Measurements from ENCODE around the gene DENND1A.

Gene DENND1A

GRCh38 chr9:123631862-123632261 is 298.1 kb downstream of the DENND1A start:
- DNase-seq (ENCODE audit: extremely low read depth in 1 of 2, low read depth in 1 of 2): no peak

GRCh38 chr9:123630233-123630632 is 299.7 kb downstream of the DENND1A start:
- DNase-seq (ENCODE audit: extremely low read depth in 1 of 2, low read depth in 1 of 2): no peak

- no peak for DNase-seq (ENCODE audit: extremely low read depth in 1 of 2, low read depth in 1 of 2)
These were observed 300.4 kb downstream of the DENND1A start for GRCh38 chr9:123629531-123629930.

GRCh38 chr9:123622711-123623241 is 307.1 kb downstream of the DENND1A start:
- DNase-seq (ENCODE audit: extremely low read depth in 1 of 2, low read depth in 1 of 2): no peak

- DNase-seq (ENCODE audit: extremely low read depth in 1 of 2, low read depth in 1 of 2): no peak
These were observed 309.7 kb downstream of the DENND1A start for GRCh38 chr9:123620239-123620638.

GRCh38 chr9:123617952-123618678 is 311.8 kb downstream of the DENND1A start:
- DNase-seq (ENCODE audit: extremely low read depth in 1 of 2, low read depth in 1 of 2): no peak

- no peak for DNase-seq (ENCODE audit: extremely low read depth in 1 of 2, low read depth in 1 of 2)
These were observed 312.6 kb downstream of the DENND1A start for GRCh38 chr9:123617286-123617685.

GRCh38 chr9:123616707-123617106 is 313.2 kb downstream of the DENND1A start:
- DNase-seq (ENCODE audit: extremely low read depth in 1 of 2, low read depth in 1 of 2): no peak

- no peak for DNase-seq (ENCODE audit: extremely low read depth in 1 of 2, low read depth in 1 of 2)
These were observed 314.5 kb downstream of the DENND1A start for GRCh38 chr9:123615381-123615780.

- DNase-seq (ENCODE audit: extremely low read depth in 1 of 2, low read depth in 1 of 2): no peak
These were observed 315.3 kb downstream of the DENND1A start for GRCh38 chr9:123614306-123615263.

- DNase-seq (ENCODE audit: extremely low read depth in 1 of 2, low read depth in 1 of 2): no peak
These were observed 318.7 kb downstream of the DENND1A start for GRCh38 chr9:123611226-123611625.

- no peak for DNase-seq (ENCODE audit: extremely low read depth in 1 of 2, low read depth in 1 of 2)
These were observed 320.1 kb downstream of the DENND1A start for GRCh38 chr9:123609844-123610243.

GRCh38 chr9:123608104-123608503 is 321.8 kb downstream of the DENND1A start:
- no peak for DNase-seq (ENCODE audit: extremely low read depth in 1 of 2, low read depth in 1 of 2)

GRCh38 chr9:123607479-123607878 is 322.4 kb downstream of the DENND1A start:
- no peak for DNase-seq (ENCODE audit: extremely low read depth in 1 of 2, low read depth in 1 of 2)

GRCh38 chr9:123606141-123606540 is 323.8 kb downstream of the DENND1A start:
- DNase-seq (ENCODE audit: extremely low read depth in 1 of 2, low read depth in 1 of 2): no peak

GRCh38 chr9:123605286-123605685 is 324.6 kb downstream of the DENND1A start:
- DNase-seq (ENCODE audit: extremely low read depth in 1 of 2, low read depth in 1 of 2): no peak

- DNase-seq (ENCODE audit: extremely low read depth in 1 of 2, low read depth in 1 of 2): no peak
These were observed 325.1 kb downstream of the DENND1A start for GRCh38 chr9:123604861-123605260.

- no peak for DNase-seq (ENCODE audit: extremely low read depth in 1 of 2, low read depth in 1 of 2)
These were observed 328.1 kb downstream of the DENND1A start for GRCh38 chr9:123601828-123602227.

- DNase-seq (ENCODE audit: extremely low read depth in 1 of 2, low read depth in 1 of 2): no peak
These were observed 330.1 kb downstream of the DENND1A start for GRCh38 chr9:123599781-123600180.

- DNase-seq (ENCODE audit: extremely low read depth in 1 of 2, low read depth in 1 of 2): no peak
These were observed 331.9 kb downstream of the DENND1A start for GRCh38 chr9:123597876-123598556.

GRCh38 chr9:123597048-123597447 is 332.9 kb downstream of the DENND1A start:
- DNase-seq (ENCODE audit: extremely low read depth in 1 of 2, low read depth in 1 of 2): no peak
